T-helper 1 cell treated with Interleukin-12 subunit alpha and Interleukin-12 subunit beta and Interleukin-4 antibody, amounts not matched to agents 30 ng/mL and 1 ng/mL, for 36 hours (primary cell): ENCODE measurements around the gene ADCY2. TPM values are rescaled to one million over a fixed set of nuclear protein-coding genes. Genes with fewer than 3 reads are reported as not detected.

ENCODE experiments used
- intact Hi-C: fragments of 100-400 bp; cut with micrococcal nuclease; formaldehyde crosslinking; loops from one replicate; pipeline ENCODE4 v1.15.1; 2024
- total RNA-seq: library from RNA; stranded (reverse); gene quantifications from 2 replicates; pipeline ENCODE4 v1.2.3, GENCODE V29; 2022

The ADCY2 gene
- total RNA-seq, 1 donor from 2014 or later: not detected

- intact Hi-C loops: no loop called here
These were observed 263.5 kb downstream of the ADCY2 start for GRCh38 chr5:7659420-7659819.

GRCh38 chr5:7662289-7662688 is 266.4 kb downstream of the ADCY2 start:
- intact Hi-C loops: no loop called here

- intact Hi-C loops: no loop called here
These were observed 267.9 kb downstream of the ADCY2 start for GRCh38 chr5:7663808-7664207.

- intact Hi-C loops: no loop called here
These were observed 268.3 kb downstream of the ADCY2 start for GRCh38 chr5:7664208-7664607.

- intact Hi-C loops: no loop called here
These were observed 271.4 kb downstream of the ADCY2 start for GRCh38 chr5:7667216-7667767.

GRCh38 chr5:7668161-7668560 is 272.2 kb downstream of the ADCY2 start:
- intact Hi-C loops: no loop called here

- intact Hi-C loops: no loop called here
These were observed 272.7 kb downstream of the ADCY2 start for GRCh38 chr5:7668627-7669026.

GRCh38 chr5:7671381-7671993 is 275.5 kb downstream of the ADCY2 start:
- intact Hi-C loops: no loop called here

- intact Hi-C loops: no loop called here
These were observed 277.7 kb downstream of the ADCY2 start for GRCh38 chr5:7673658-7674057.

- intact Hi-C loops: no loop called here
These were observed 280.5 kb downstream of the ADCY2 start for GRCh38 chr5:7676455-7676854.

- intact Hi-C loops: no loop called here
These were observed 282.1 kb downstream of the ADCY2 start for GRCh38 chr5:7678030-7678429.

GRCh38 chr5:7679663-7680062 is 283.7 kb downstream of the ADCY2 start:
- intact Hi-C loops: no loop called here

GRCh38 chr5:7680260-7680659 is 284.3 kb downstream of the ADCY2 start:
- intact Hi-C loops: no loop called here

- intact Hi-C loops: no loop called here
These were observed 286.4 kb downstream of the ADCY2 start for GRCh38 chr5:7682379-7682778.

- intact Hi-C loops: no loop called here
These were observed 287.8 kb downstream of the ADCY2 start for GRCh38 chr5:7683753-7684152.

GRCh38 chr5:7684826-7685225 is 288.9 kb downstream of the ADCY2 start:
- intact Hi-C loops: no loop called here

- intact Hi-C loops: no loop called here
These were observed 290.9 kb downstream of the ADCY2 start for GRCh38 chr5:7686794-7687193.

- intact Hi-C loops: no loop called here
These were observed 294.6 kb downstream of the ADCY2 start for GRCh38 chr5:7690557-7690956.

- intact Hi-C loops: no loop called here
These were observed 309.3 kb downstream of the ADCY2 start for GRCh38 chr5:7705261-7705660.

- intact Hi-C loops: no loop called here
These were observed 309.8 kb downstream of the ADCY2 start for GRCh38 chr5:7705736-7706135.

GRCh38 chr5:7706256-7706655 is 310.3 kb downstream of the ADCY2 start:
- intact Hi-C loops: no loop called here

- intact Hi-C loops: no loop called here
These were observed 318.2 kb downstream of the ADCY2 start for GRCh38 chr5:7714119-7714518.

- intact Hi-C loops: no loop called here
These were observed 318.8 kb downstream of the ADCY2 start for GRCh38 chr5:7714697-7715096.

- intact Hi-C loops: no loop called here
These were observed 321.8 kb downstream of the ADCY2 start for GRCh38 chr5:7717691-7718090.
